GM12878 (cell line): ENCODE data around the gene VEGFD. TPM values are rescaled to one million over a fixed set of nuclear protein-coding genes. Genes with fewer than 3 reads are reported as not detected.

Source experiments
- IRF4 ChIP-seq: IDR thresholded peaks from 2 replicates; pipeline ENCODE4 v1.6.1; 2011; ENCODE audit warnings: low read depth, low read length
- SIN3A ChIP-seq: IDR thresholded peaks from 2 replicates; pipeline ENCODE4 v1.6.1; 2012; ENCODE audit warnings: low read depth, low read length, improper control_type of control experiment
- YBX1 ChIP-seq: fragments of 450-650 bp; IDR thresholded peaks from 2 replicates; pipeline ENCODE4 v1.6.1; 2016; ENCODE audit warnings: antibody characterized with exemption
- ZNF687 ChIP-seq: fragments of 450-650 bp; IDR thresholded peaks from 2 replicates; pipeline ENCODE4 v1.6.1; 2017; ENCODE audit warnings: mild to moderate bottlenecking, moderate library complexity
- ZSCAN29 ChIP-seq: fragments of 450-650 bp; IDR thresholded peaks from 2 replicates; pipeline ENCODE4 v1.6.1; 2017; ENCODE audit warnings: mild to moderate bottlenecking, moderate library complexity
- polyA plus RNA-seq, 11 experiments: library from polyadenylated mRNA; depleted of rRNA in 4 of 11; unstranded in 6 of 11; stranded (reverse) in 5 of 11; fragments of >200 nt; fragmentation: Nextera tagmentation in 4 of 11; fragmentation: Illumina TruSeq in 1 of 11; extraction: Ambion mirVana in 4 of 11; extraction: Trizol in 1 of 11; gene quantifications; 1 replicate in 1 of 11; 2 replicates in 10 of 11; pipeline versions ENCODE4 v1.2.1 to v1.2.3, GENCODE V29; 2011 to 2016; ENCODE audit warnings: inconsistent platforms in 2 of 11, missing spikeins in 2 of 11, low read depth in 1 of 11
- total RNA-seq, 4 experiments: library from RNA; depleted of rRNA in 3 of 4; stranded (reverse); fragments of >200 nt in 3 of 4; fragmentation: Illumina TruSeq in 1 of 4; extraction: Trizol in 1 of 4; gene quantifications; 2 replicates each; pipeline versions ENCODE4 v1.2.1 to v1.2.3, GENCODE V29; 2013 to 2021
- TF ChIP-seq, protein P1 (sequence below): fragments of 450-650 bp; IDR thresholded peaks from 2 replicates; pipeline ENCODE4 v1.6.1; 2017; ENCODE audit warnings: borderline replicate concordance

VEGFD gene
- total and polyA plus RNA-seq, 10 of the 15 experiments (the other 5 are each of a cell fraction or from before 2014, with no cell fraction given), result 0.15 TPM; not detected in 9

DNA sequence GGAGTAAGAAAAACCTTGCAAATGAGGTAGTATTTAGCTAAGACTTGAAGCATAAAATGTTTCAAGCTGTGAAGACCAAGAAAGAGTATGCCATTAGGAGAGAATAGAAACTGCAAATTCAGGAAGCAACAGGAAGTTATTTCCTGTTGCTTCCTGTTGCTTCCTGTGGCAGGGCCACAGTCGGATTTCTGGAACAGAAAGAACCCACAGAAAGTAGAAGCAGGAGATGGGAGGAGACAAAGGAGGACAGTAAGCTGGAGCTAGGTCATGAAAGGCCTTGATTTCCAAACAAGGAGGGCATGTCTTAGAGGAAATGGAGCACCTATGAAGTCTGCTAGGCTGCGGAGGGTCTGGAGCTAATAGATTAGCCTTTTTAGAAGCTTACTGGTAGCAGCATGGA lies 86.0 kb downstream of the VEGFD start (continued):
- TF ChIP-seq ZNF687, result no peak
- TF ChIP-seq IRF4, result no peak
- TF ChIP-seq SIN3A, result no peak
- TF ChIP-seq, protein P1, sequence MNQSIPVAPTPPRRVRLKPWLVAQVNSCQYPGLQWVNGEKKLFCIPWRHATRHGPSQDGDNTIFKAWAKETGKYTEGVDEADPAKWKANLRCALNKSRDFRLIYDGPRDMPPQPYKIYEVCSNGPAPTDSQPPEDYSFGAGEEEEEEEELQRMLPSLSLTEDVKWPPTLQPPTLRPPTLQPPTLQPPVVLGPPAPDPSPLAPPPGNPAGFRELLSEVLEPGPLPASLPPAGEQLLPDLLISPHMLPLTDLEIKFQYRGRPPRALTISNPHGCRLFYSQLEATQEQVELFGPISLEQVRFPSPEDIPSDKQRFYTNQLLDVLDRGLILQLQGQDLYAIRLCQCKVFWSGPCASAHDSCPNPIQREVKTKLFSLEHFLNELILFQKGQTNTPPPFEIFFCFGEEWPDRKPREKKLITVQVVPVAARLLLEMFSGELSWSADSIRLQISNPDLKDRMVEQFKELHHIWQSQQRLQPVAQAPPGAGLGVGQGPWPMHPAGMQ, result no peak
- TF ChIP-seq ZSCAN29, result no peak
- TF ChIP-seq YBX1, result no peak

Other genes with a start within 250 kb of the VEGFD start
- gene ASB9, start 114.3 kb downstream of the VEGFD start, total RNA-seq (2014; rRNA removed), result 0.51 and 0.87 TPM in 2 replicates
- 0.41 and 0.45 TPM in 2 replicates for gene ASB9, start 114.3 kb downstream of the VEGFD start, total RNA-seq (2014; rRNA removed; fragmentation: Illumina TruSeq; extraction: Trizol)
- gene ASB9, start 114.3 kb downstream of the VEGFD start, total RNA-seq (2021), result 0.31 and 0.35 TPM in 2 replicates
- 3.3 and 3.5 TPM in 2 replicates for gene ASB9, start 114.3 kb downstream of the VEGFD start, polyA plus RNA-seq (2011; rRNA removed)
- 0.31 and 1.2 TPM in 2 replicates for gene ASB9, start 114.3 kb downstream of the VEGFD start, polyA plus RNA-seq (2014; fragmentation: Illumina TruSeq; extraction: Trizol)
- gene ASB9, start 114.3 kb downstream of the VEGFD start, polyA plus RNA-seq (2014; fragmentation: Nextera tagmentation; extraction: Ambion mirVana), result 1 to 10 TPM in 1 of 2 experiments, under 1 TPM in 1; 0.91 to 1.1 TPM
- 0.56 and 0.77 TPM in 2 replicates for gene ASB9, start 114.3 kb downstream of the VEGFD start, polyA plus RNA-seq (2014; rRNA removed)
- gene ASB9, start 114.3 kb downstream of the VEGFD start, polyA plus RNA-seq (2016; fragmentation: Nextera tagmentation; extraction: Ambion mirVana), result 1 to 10 TPM; 1.1 to 1.4 TPM
- not detected in 2 replicates for gene ASB11, start 68.8 kb downstream of the VEGFD start, total RNA-seq (2014; rRNA removed)
- gene ASB11, start 68.8 kb downstream of the VEGFD start, total RNA-seq (2014; rRNA removed; fragmentation: Illumina TruSeq; extraction: Trizol), result not detected in 2 replicates
- gene ASB11, start 68.8 kb downstream of the VEGFD start, total RNA-seq (2021), result not detected in 2 replicates
- not detected in 2 replicates for gene ASB11, start 68.8 kb downstream of the VEGFD start, polyA plus RNA-seq (2011; rRNA removed)
- gene ASB11, start 68.8 kb downstream of the VEGFD start, polyA plus RNA-seq (2014; fragmentation: Illumina TruSeq; extraction: Trizol), result not detected in 2 replicates
- not detected for gene ASB11, start 68.8 kb downstream of the VEGFD start, polyA plus RNA-seq (2014; fragmentation: Nextera tagmentation; extraction: Ambion mirVana)
- gene ASB11, start 68.8 kb downstream of the VEGFD start, polyA plus RNA-seq (2014; rRNA removed), result not detected in 2 replicates
- not detected for gene ASB11, start 68.8 kb downstream of the VEGFD start, polyA plus RNA-seq (2016; fragmentation: Nextera tagmentation; extraction: Ambion mirVana)
- gene PIGA, start 48.9 kb downstream of the VEGFD start, total RNA-seq (2014; rRNA removed), result 11.1 and 15.4 TPM in 2 replicates
- 14.0 and 14.9 TPM in 2 replicates for gene PIGA, start 48.9 kb downstream of the VEGFD start, total RNA-seq (2014; rRNA removed; fragmentation: Illumina TruSeq; extraction: Trizol)
- gene PIGA, start 48.9 kb downstream of the VEGFD start, total RNA-seq (2021), result 12.2 and 15.3 TPM in 2 replicates
- 24.1 and 29.7 TPM in 2 replicates for gene PIGA, start 48.9 kb downstream of the VEGFD start, polyA plus RNA-seq (2011; rRNA removed)
- gene PIGA, start 48.9 kb downstream of the VEGFD start, polyA plus RNA-seq (2014; fragmentation: Illumina TruSeq; extraction: Trizol), result 12.0 and 15.9 TPM in 2 replicates
- gene PIGA, start 48.9 kb downstream of the VEGFD start, polyA plus RNA-seq (2014; fragmentation: Nextera tagmentation; extraction: Ambion mirVana), result 1 to 10 TPM; 4.9 to 6.8 TPM
- 5.7 and 7.5 TPM in 2 replicates for gene PIGA, start 48.9 kb downstream of the VEGFD start, polyA plus RNA-seq (2014; rRNA removed)
- 10 to 100 TPM in 1 of 2 experiments, 1 to 10 TPM in 1; 9.4 to 11.0 TPM for gene PIGA, start 48.9 kb downstream of the VEGFD start, polyA plus RNA-seq (2016; fragmentation: Nextera tagmentation; extraction: Ambion mirVana)
- 3.8 and 5.3 TPM in 2 replicates for gene PIR, start 108.9 kb upstream of the VEGFD start, total RNA-seq (2014; rRNA removed)
- 5.3 and 6.3 TPM in 2 replicates for gene PIR, start 108.9 kb upstream of the VEGFD start, total RNA-seq (2014; rRNA removed; fragmentation: Illumina TruSeq; extraction: Trizol)
- 4.1 and 5.0 TPM in 2 replicates for gene PIR, start 108.9 kb upstream of the VEGFD start, total RNA-seq (2021)
- gene PIR, start 108.9 kb upstream of the VEGFD start, polyA plus RNA-seq (2011; rRNA removed), result 16.5 and 25.2 TPM in 2 replicates
- 6.6 and 7.3 TPM in 2 replicates for gene PIR, start 108.9 kb upstream of the VEGFD start, polyA plus RNA-seq (2014; fragmentation: Illumina TruSeq; extraction: Trizol)
- gene PIR, start 108.9 kb upstream of the VEGFD start, polyA plus RNA-seq (2014; fragmentation: Nextera tagmentation; extraction: Ambion mirVana), result 10 to 100 TPM; 10.4 to 10.9 TPM
- 5.4 and 5.7 TPM in 2 replicates for gene PIR, start 108.9 kb upstream of the VEGFD start, polyA plus RNA-seq (2014; rRNA removed)
- 1 to 10 TPM; 7.4 to 9.9 TPM for gene PIR, start 108.9 kb upstream of the VEGFD start, polyA plus RNA-seq (2016; fragmentation: Nextera tagmentation; extraction: Ambion mirVana)
- not detected in 2 replicates for gene BMX, start 116.4 kb upstream of the VEGFD start, total RNA-seq (2014; rRNA removed)
- not detected in 2 replicates for gene BMX, start 116.4 kb upstream of the VEGFD start, total RNA-seq (2014; rRNA removed; fragmentation: Illumina TruSeq; extraction: Trizol)
- gene BMX, start 116.4 kb upstream of the VEGFD start, total RNA-seq (2021), result not detected in 2 replicates
- gene BMX, start 116.4 kb upstream of the VEGFD start, polyA plus RNA-seq (2011; rRNA removed), result not detected in 2 replicates
- gene BMX, start 116.4 kb upstream of the VEGFD start, polyA plus RNA-seq (2014; fragmentation: Illumina TruSeq; extraction: Trizol), result not detected in 2 replicates
- not detected for gene BMX, start 116.4 kb upstream of the VEGFD start, polyA plus RNA-seq (2014; fragmentation: Nextera tagmentation; extraction: Ambion mirVana)
- not detected in 2 replicates for gene BMX, start 116.4 kb upstream of the VEGFD start, polyA plus RNA-seq (2014; rRNA removed)
- not detected for gene BMX, start 116.4 kb upstream of the VEGFD start, polyA plus RNA-seq (2016; fragmentation: Nextera tagmentation; extraction: Ambion mirVana)
- gene ACE2, start 216.5 kb upstream of the VEGFD start, total RNA-seq (2014; rRNA removed), result not detected in 2 replicates
- gene ACE2, start 216.5 kb upstream of the VEGFD start, total RNA-seq (2014; rRNA removed; fragmentation: Illumina TruSeq; extraction: Trizol), result not detected in 2 replicates
- not detected in 2 replicates for gene ACE2, start 216.5 kb upstream of the VEGFD start, total RNA-seq (2021)
- not detected in 2 replicates for gene ACE2, start 216.5 kb upstream of the VEGFD start, polyA plus RNA-seq (2011; rRNA removed)
- not detected in 2 replicates for gene ACE2, start 216.5 kb upstream of the VEGFD start, polyA plus RNA-seq (2014; fragmentation: Illumina TruSeq; extraction: Trizol)
- gene ACE2, start 216.5 kb upstream of the VEGFD start, polyA plus RNA-seq (2014; fragmentation: Nextera tagmentation; extraction: Ambion mirVana), result under 1 TPM in 1 of 2 experiments, not detected in 1; 0.04 TPM
- not detected in 2 replicates for gene ACE2, start 216.5 kb upstream of the VEGFD start, polyA plus RNA-seq (2014; rRNA removed)
- gene ACE2, start 216.5 kb upstream of the VEGFD start, polyA plus RNA-seq (2016; fragmentation: Nextera tagmentation; extraction: Ambion mirVana), result not detected